Measurements from ENCODE around the gene EMP2.

DNA sequence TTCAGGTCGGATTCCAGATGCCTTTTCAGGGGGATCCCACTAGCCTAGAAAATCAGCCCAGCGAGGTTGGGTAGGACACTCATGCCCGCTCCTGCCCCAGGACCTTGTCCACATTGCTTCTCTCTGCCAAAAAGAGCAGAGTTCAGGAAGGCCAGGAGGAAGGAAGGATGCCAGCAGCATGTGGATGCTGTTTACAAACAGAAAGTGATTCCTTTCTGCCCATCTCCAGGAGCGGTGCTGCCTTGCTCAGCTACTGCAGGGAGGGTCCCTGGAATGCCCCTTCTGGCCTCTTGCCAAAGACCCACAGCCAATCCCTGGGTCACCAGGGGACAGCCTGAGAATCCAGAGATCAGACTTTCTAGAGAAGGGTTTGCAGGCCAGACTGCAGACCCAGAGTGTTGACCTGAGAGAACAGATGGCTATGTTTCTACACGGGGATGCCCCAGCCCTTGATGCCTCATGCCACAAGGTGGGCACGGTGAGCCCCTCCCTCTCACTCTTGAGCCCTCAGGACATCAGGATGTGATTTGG, 32.3 kb upstream of the EMP2 start:
- TF ChIP-seq CTCF (IDR thresholded peaks at IDR 0.05) (no peak), POLR2A (IDR thresholded peaks at IDR 0.05) (no peak)

Data from adrenal gland (tissue), 5 donors.